Panc1 (cell line): ENCODE results near the gene HLA-DRB1. TPM values are rescaled to one million over a fixed set of nuclear protein-coding genes. Genes with fewer than 3 reads are reported as not detected.

Source experiments
- ATAC-seq: fragments of 200-7000 bp; cut with Tn5 transposase; 2 replicates; pipeline ENCODE4 v1.9.1; 2020; ENCODE audit warnings: mild to moderate bottlenecking, moderate library complexity
- BruUV-seq: library from RNA; stranded (reverse); fragments of 400-500 nt; replicated peaks from 2 replicates; lab custom pipeline; 2021; lab: Mats Ljungman, UMichigan
- CTCF ChIA-PET: fragments of 300-600 bp; sonication (Branson Sonifier 250); formaldehyde crosslinking; loops from one replicate; lab custom pipeline; 2022; ENCODE audit warnings: antibody characterized with exemption; lab: Charles Lee
- POLR2A ChIA-PET: fragments of 300-600 bp; sonication (Branson Sonifier 250); formaldehyde crosslinking; loops from one replicate; lab custom pipeline; 2022; ENCODE audit warnings: antibody characterized with exemption; lab: Charles Lee
- DNase-seq: peaks from one replicate; pipeline ENCODE4 v3.0.0-alpha.2; 2010; ENCODE audit warnings: low read depth, low spot score
- H3K27ac ChIP-seq: 2 replicates; pipeline ENCODE4 v1.5.1; 2011; ENCODE audit warnings: mild to moderate bottlenecking, low read length, inconsistent platforms
- H3K27me3 ChIP-seq: fragments of 200-500 bp; sonication (Bioruptor generic); 2 replicates; pipeline ENCODE4 v1.6.0; 2014; ENCODE audit warnings: low read length, inconsistent platforms; ENCODE audit not compliant: control insufficient read depth, insufficient read depth
- H3K36me3 ChIP-seq: fragments of 200-500 bp; sonication (Bioruptor generic); 2 replicates; pipeline ENCODE4 v1.5.1; 2014; ENCODE audit warnings: inconsistent platforms, mild to moderate bottlenecking, low read length, moderate library complexity; ENCODE audit not compliant: control insufficient read depth, insufficient read depth
- H3K4me1 ChIP-seq: 2 replicates; pipeline ENCODE4 v1.5.1; 2011; ENCODE audit warnings: inconsistent platforms, mild to moderate bottlenecking, low read length, moderate library complexity; ENCODE audit not compliant: control insufficient read depth, insufficient read depth
- H3K4me3 ChIP-seq, 2 experiments: 2 replicates each; pipeline ENCODE4 v1.5.1; 2011 to 2012; ENCODE audit warnings: low read depth in 2 of 2, low read length in 2 of 2, mild to moderate bottlenecking in 2 of 2, inconsistent platforms in 1 of 2, moderate library complexity in 1 of 2
- H3K9me3 ChIP-seq: fragments of 200-500 bp; sonication (Bioruptor generic); 2 replicates; pipeline ENCODE4 v1.5.1; 2014; ENCODE audit warnings: low read depth, mild to moderate bottlenecking, inconsistent platforms, low read length, moderate library complexity; ENCODE audit not compliant: control insufficient read depth, insufficient read depth
- POLR2AphosphoS5 ChIP-seq: IDR thresholded peaks from 2 replicates; pipeline ENCODE4 v1.6.1; 2012; ENCODE audit warnings: mild to moderate bottlenecking, low read depth, low read length, moderate library complexity
- SIN3A ChIP-seq: IDR thresholded peaks from 2 replicates; pipeline ENCODE4 v1.6.1; 2012; ENCODE audit warnings: low read depth, mild to moderate bottlenecking, low read length, moderate library complexity, borderline replicate concordance; ENCODE audit not compliant: insufficient read depth
- TCF7L2 ChIP-seq: IDR thresholded peaks from 2 replicates; pipeline ENCODE4 v1.6.1; 2011; ENCODE audit warnings: mild to moderate bottlenecking, low read depth, low read length, inconsistent platforms
- in situ Hi-C: cut with HindIII; loops from 2 replicates; pipeline ENCODE4 v1.10.0; 2016; ENCODE audit warnings: low sequenced_read_pairs, low pct_unique_long_range_greater_than_20kb
- intact Hi-C: fragments of 100-400 bp; cut with micrococcal nuclease; formaldehyde crosslinking; loops from one replicate; pipeline ENCODE4 v1.10.0; 2022; ENCODE audit not compliant: unreplicated experiment
- total RNA-seq: library from RNA; stranded (reverse); gene quantifications from one replicate; pipeline ENCODE4 v1.2.1, GENCODE V29; 2021; ENCODE audit not compliant: unreplicated experiment
- TF ChIP-seq, protein P1 (sequence below): fragments of 450-650 bp; IDR thresholded peaks from 2 replicates; pipeline ENCODE4 v1.5.1; 2017; ENCODE audit warnings: mild to moderate bottlenecking
- TF ChIP-seq, protein P2 (sequence below), 2 experiments: IDR thresholded peaks; 2 replicates each; pipeline ENCODE4 v1.6.1; 2011 to 2012; ENCODE audit warnings: low read depth in 2 of 2, control low read depth in 1 of 2, low read length in 1 of 2, mild to moderate bottlenecking in 1 of 2, moderate library complexity in 1 of 2; ENCODE audit not compliant: insufficient read depth in 1 of 2

Gene HLA-DRB1
- total RNA-seq, 1 experiment from 2014 or later: 1.1 TPM

DNA sequence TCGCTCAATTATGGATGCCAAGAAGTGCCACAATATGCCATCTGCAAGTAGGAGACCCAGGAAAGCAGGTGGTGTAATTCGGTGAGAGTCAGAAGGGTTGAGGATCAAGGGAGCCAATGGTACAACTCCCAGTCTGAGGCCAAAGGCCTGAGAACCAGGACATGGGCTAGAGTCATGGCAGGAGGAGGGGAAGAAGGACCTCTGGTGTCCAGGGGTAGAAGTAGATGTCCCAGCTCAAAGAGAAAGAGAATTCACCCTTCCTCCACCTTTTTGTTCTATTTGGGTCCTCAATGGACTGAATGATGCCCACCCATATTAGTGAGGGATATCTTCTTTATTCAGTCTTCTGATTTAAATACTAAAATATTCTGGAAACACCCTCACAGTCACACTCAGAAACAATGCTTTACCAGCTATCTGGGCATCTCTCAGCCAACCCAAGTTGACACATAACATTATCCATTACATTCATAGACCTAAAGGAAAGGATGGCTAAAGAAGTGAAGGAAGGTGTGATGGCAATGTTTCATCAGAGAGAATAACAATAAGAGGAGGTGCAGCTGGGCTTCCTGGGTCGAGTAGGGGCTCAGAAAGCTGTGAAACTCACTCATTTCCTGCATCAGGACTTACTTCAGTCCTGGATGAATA lies 26.4 kb upstream of the HLA-DRB1 start:
- Histone ChIP-seq H3K27me3 (peaks cover 6% of the 10 kb centered on the region; the same call in 1 of the 2 replicates), H3K4me3 (no peak overlapping the region), H3K4me1 (no peaks in the 10 kb centered on the region), H3K36me3 (no peaks in the 10 kb centered on the region), H3K9me3 (no peaks in the 10 kb centered on the region), H3K27ac (no peak overlapping the region)
- TF ChIP-seq, protein P1, sequence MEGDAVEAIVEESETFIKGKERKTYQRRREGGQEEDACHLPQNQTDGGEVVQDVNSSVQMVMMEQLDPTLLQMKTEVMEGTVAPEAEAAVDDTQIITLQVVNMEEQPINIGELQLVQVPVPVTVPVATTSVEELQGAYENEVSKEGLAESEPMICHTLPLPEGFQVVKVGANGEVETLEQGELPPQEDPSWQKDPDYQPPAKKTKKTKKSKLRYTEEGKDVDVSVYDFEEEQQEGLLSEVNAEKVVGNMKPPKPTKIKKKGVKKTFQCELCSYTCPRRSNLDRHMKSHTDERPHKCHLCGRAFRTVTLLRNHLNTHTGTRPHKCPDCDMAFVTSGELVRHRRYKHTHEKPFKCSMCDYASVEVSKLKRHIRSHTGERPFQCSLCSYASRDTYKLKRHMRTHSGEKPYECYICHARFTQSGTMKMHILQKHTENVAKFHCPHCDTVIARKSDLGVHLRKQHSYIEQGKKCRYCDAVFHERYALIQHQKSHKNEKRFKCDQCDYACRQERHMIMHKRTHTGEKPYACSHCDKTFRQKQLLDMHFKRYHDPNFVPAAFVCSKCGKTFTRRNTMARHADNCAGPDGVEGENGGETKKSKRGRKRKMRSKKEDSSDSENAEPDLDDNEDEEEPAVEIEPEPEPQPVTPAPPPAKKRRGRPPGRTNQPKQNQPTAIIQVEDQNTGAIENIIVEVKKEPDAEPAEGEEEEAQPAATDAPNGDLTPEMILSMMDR: no peak
- TF ChIP-seq TCF7L2: no peak
- TF ChIP-seq SIN3A: no peak
- no peak for TF ChIP-seq POLR2AphosphoS5
- TF ChIP-seq, protein P2, sequence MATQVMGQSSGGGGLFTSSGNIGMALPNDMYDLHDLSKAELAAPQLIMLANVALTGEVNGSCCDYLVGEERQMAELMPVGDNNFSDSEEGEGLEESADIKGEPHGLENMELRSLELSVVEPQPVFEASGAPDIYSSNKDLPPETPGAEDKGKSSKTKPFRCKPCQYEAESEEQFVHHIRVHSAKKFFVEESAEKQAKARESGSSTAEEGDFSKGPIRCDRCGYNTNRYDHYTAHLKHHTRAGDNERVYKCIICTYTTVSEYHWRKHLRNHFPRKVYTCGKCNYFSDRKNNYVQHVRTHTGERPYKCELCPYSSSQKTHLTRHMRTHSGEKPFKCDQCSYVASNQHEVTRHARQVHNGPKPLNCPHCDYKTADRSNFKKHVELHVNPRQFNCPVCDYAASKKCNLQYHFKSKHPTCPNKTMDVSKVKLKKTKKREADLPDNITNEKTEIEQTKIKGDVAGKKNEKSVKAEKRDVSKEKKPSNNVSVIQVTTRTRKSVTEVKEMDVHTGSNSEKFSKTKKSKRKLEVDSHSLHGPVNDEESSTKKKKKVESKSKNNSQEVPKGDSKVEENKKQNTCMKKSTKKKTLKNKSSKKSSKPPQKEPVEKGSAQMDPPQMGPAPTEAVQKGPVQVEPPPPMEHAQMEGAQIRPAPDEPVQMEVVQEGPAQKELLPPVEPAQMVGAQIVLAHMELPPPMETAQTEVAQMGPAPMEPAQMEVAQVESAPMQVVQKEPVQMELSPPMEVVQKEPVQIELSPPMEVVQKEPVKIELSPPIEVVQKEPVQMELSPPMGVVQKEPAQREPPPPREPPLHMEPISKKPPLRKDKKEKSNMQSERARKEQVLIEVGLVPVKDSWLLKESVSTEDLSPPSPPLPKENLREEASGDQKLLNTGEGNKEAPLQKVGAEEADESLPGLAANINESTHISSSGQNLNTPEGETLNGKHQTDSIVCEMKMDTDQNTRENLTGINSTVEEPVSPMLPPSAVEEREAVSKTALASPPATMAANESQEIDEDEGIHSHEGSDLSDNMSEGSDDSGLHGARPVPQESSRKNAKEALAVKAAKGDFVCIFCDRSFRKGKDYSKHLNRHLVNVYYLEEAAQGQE (IDR thresholded peaks at IDR 0.05; ENCODE audit: insufficient read depth in 1 of 2, low read depth in 2 of 2, low read length in 1 of 2): no peak
- ATAC-seq (no peak), DNase-seq (no peak)
- ChIA-PET CTCF (no interaction called here), POLR2A (no interaction called here)
- BruUV-seq: no TSS peak
- in situ Hi-C loops (no loop called here), intact Hi-C loops (no loop called here)

GRCh38 chr6:32614366-32615081 lies 24.9 kb upstream of the HLA-DRB1 start:
- TF ChIP-seq, protein P2 (IDR thresholded peaks at IDR 0.05; ENCODE audit: insufficient read depth in 1 of 2, low read depth in 2 of 2, low read length in 1 of 2): no peak
- no peak for TF ChIP-seq SIN3A
- TF ChIP-seq, protein P1: no peak
- TF ChIP-seq POLR2AphosphoS5: no peak
- no peak for TF ChIP-seq TCF7L2
- no peaks in the 10 kb centered on the region for H3K36me3 ChIP-seq
- intact Hi-C loops: no loop called here
- no peaks in the 10 kb centered on the region for H3K9me3 ChIP-seq
- POLR2A ChIA-PET: no interaction called here
- CTCF ChIA-PET: no interaction called here
- BruUV-seq: no TSS peak
- in situ Hi-C loops: no loop called here
- DNase-seq (no peak), ATAC-seq (no peak)
- H3K4me1 ChIP-seq: no peaks in the 10 kb centered on the region; the same call in 1 of the 2 replicates
- H3K4me3 ChIP-seq: no peak overlapping the region
- H3K27ac ChIP-seq: no peak overlapping the region
- H3K27me3 ChIP-seq: peaks cover 8% of the 10 kb centered on the region; the same call in 1 of the 2 replicates
